Nephron (organoid): ENCODE data around the gene FAHD1.

Source experiments
- H3K27ac Mint-ChIP-seq, 3 experiments: 2 replicates each; pipeline ENCODE4 v1.8.0; 2020; ENCODE audit warnings: mixed read lengths in 3 of 3, mild to moderate bottlenecking in 2 of 3, moderate library complexity in 1 of 3
- H3K27me3 Mint-ChIP-seq: 2 replicates; pipeline ENCODE4 v1.8.0; 2021; ENCODE audit warnings: low read depth, mild to moderate bottlenecking, moderate library complexity, mixed read lengths
- H3K36me3 Mint-ChIP-seq: 2 replicates; pipeline ENCODE4 v1.8.0; 2020; ENCODE audit warnings: low read depth, mixed read lengths
- H3K4me1 Mint-ChIP-seq: 2 replicates; pipeline ENCODE4 v1.8.0; 2020; ENCODE audit warnings: mixed read lengths
- H3K4me3 Mint-ChIP-seq, 3 experiments: 2 replicates each; pipeline ENCODE4 v1.8.0; 2020; ENCODE audit warnings: mild to moderate bottlenecking in 3 of 3, mixed read lengths in 3 of 3, moderate library complexity in 2 of 3
- H3K9me3 Mint-ChIP-seq: 2 replicates; pipeline ENCODE4 v1.8.0; 2020; ENCODE audit warnings: mixed read lengths
- TF ChIP-seq, protein P1 (sequence below), 3 experiments: fragments of 200-600 bp; sonication (generic); IDR thresholded peaks; one replicate each; pipeline ENCODE4 v1.5.0; 2021; ENCODE audit warnings: antibody characterized with exemption in 3 of 3; ENCODE audit not compliant: unreplicated experiment in 3 of 3

The FAHD1 gene

DNA sequence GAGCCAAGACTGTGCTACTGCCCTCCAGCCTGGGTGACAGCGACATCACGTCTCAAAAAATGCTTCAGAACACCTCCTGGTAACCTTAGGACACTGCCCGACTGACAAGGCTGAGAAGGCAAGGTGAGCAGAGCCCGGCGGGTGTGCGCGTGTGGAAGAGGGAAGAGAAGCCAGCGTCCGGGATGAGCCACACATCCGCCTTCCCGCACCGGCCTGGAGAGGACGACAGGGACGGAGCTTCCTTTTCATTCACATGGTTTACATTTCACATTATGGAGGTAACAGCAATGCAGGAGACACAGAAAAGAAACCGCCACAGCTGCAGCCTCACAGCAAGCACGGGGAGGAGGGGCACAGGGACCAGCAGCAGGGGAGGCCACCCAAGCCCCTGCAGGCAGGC is 16.9 kb upstream of the FAHD1 start:
- Mint-ChIP-seq H3K9me3 (no peaks in the 10 kb centered on the region), H3K36me3 (peaks cover 36% of the 10 kb centered on the region), H3K4me3 (no peak overlapping the region), H3K27me3 (no peaks in the 10 kb centered on the region), H3K4me1 (no peaks in the 10 kb centered on the region), H3K27ac (no peak overlapping the region)
- TF ChIP-seq, protein P1, sequence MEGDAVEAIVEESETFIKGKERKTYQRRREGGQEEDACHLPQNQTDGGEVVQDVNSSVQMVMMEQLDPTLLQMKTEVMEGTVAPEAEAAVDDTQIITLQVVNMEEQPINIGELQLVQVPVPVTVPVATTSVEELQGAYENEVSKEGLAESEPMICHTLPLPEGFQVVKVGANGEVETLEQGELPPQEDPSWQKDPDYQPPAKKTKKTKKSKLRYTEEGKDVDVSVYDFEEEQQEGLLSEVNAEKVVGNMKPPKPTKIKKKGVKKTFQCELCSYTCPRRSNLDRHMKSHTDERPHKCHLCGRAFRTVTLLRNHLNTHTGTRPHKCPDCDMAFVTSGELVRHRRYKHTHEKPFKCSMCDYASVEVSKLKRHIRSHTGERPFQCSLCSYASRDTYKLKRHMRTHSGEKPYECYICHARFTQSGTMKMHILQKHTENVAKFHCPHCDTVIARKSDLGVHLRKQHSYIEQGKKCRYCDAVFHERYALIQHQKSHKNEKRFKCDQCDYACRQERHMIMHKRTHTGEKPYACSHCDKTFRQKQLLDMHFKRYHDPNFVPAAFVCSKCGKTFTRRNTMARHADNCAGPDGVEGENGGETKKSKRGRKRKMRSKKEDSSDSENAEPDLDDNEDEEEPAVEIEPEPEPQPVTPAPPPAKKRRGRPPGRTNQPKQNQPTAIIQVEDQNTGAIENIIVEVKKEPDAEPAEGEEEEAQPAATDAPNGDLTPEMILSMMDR (IDR thresholded peaks at IDR 0.05; ENCODE audit: unreplicated experiment in 3 of 3), result no peak

- no peaks in the 10 kb centered on the region for H3K4me1 Mint-ChIP-seq
- TF ChIP-seq, protein P1 (IDR thresholded peaks at IDR 0.05; ENCODE audit: unreplicated experiment in 3 of 3), result no peak
- no peak overlapping the region for H3K27ac Mint-ChIP-seq
- peaks cover 36% of the 10 kb centered on the region for H3K36me3 Mint-ChIP-seq
- no peaks in the 10 kb centered on the region for H3K9me3 Mint-ChIP-seq
- H3K27me3 Mint-ChIP-seq, result no peaks in the 10 kb centered on the region
- no peak overlapping the region for H3K4me3 Mint-ChIP-seq
Observed at GRCh38 chr16:1810536-1810935, 16.5 kb upstream of the FAHD1 start.

DNA sequence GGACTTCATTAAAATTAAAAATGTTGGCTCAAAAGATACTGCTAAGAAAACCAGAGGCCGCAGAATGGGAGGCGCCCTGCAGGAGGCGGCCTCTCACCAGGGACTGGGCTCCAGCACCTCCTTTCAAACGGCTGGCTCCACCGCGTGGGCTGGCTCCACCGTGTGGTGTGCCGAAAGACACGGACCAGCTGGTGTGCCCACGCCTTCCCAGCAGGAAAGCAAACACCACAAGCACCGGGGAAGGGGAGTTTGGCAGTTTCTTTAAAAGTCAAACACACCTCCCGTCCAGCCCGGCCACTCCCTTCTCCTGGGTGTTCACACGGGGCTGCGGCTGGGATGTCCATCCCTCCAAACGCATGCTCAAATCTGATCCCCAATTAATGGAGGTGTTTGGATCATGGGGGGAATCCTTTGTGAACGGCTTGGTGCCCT is 14.3 kb upstream of the FAHD1 start:
- Mint-ChIP-seq H3K4me3 (no peak overlapping the region), H3K36me3 (peaks cover 19% of the 10 kb centered on the region), H3K27ac (no peak overlapping the region), H3K4me1 (no peaks in the 10 kb centered on the region), H3K27me3 (no peaks in the 10 kb centered on the region), H3K9me3 (no peaks in the 10 kb centered on the region)
- TF ChIP-seq, protein P1 (IDR thresholded peaks at IDR 0.05; ENCODE audit: unreplicated experiment in 3 of 3), result peak; percentile 33 to 60 (median 43)

DNA sequence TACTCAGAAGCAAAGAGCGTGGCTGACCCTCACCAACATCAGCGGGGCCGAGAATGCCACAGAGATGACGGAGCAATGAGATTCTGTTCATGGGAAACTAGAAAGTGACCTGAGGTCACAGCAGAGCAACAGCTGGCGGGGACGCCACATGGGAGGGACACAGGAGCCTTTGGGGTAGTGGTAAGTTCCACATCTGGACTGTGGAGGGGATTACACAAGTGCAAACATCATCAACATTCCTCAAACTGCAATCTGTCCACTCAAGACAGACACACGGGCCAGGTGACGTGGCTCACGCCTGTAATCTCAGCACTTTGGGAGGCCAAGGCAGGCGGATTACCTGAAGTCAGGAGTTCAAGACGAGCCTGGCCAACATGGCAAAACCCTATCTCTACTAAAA is 11.5 kb upstream of the FAHD1 start:
- H3K4me3 Mint-ChIP-seq, result no peak overlapping the region
- no peaks in the 10 kb centered on the region for H3K4me1 Mint-ChIP-seq
- H3K36me3 Mint-ChIP-seq, result peaks cover 16% of the 10 kb centered on the region
- H3K27ac Mint-ChIP-seq, result no peak overlapping the region
- TF ChIP-seq, protein P1 (IDR thresholded peaks at IDR 0.05; ENCODE audit: unreplicated experiment in 3 of 3), result no peak
- H3K9me3 Mint-ChIP-seq, result no peaks in the 10 kb centered on the region
- no peaks in the 10 kb centered on the region for H3K27me3 Mint-ChIP-seq

GRCh38 chr16:1816396-1817275 is 10.4 kb upstream of the FAHD1 start:
- Mint-ChIP-seq H3K4me3 (no peak overlapping the region), H3K4me1 (no peaks in the 10 kb centered on the region), H3K36me3 (peaks cover 16% of the 10 kb centered on the region), H3K9me3 (no peaks in the 10 kb centered on the region), H3K27ac (no peak overlapping the region), H3K27me3 (no peaks in the 10 kb centered on the region)
- TF ChIP-seq, protein P1 (IDR thresholded peaks at IDR 0.05; ENCODE audit: unreplicated experiment in 3 of 3), result no peak

DNA sequence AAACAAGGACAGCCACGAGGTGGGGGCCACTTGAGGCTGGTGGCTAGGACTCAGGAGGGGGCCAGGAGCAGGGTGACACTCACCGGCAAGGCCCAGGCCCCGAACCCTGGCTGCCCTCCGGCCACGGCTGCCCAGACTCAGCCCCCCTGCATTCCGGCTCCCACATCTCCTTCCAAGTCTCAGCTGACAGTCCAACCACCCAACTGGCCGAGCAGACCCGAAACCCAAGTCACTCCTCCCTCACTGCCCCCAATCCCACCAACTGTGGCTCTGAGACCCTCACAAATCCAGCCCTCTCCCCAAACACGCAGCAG is 9.8 kb upstream of the FAHD1 start:
- Mint-ChIP-seq H3K4me1 (no peaks in the 10 kb centered on the region), H3K36me3 (peaks cover 16% of the 10 kb centered on the region), H3K9me3 (no peaks in the 10 kb centered on the region), H3K27me3 (no peaks in the 10 kb centered on the region), H3K4me3 (no peak overlapping the region), H3K27ac (no peak overlapping the region)
- TF ChIP-seq, protein P1 (IDR thresholded peaks at IDR 0.05; ENCODE audit: unreplicated experiment in 3 of 3), result no peak
